ENCODE data around the gene NFIX. TPM values are rescaled to one million over a fixed set of nuclear protein-coding genes. Genes with fewer than 3 reads are reported as not detected.

The NFIX gene
- total RNA-seq, 1 donor from 2014 or later, result 5.8 TPM

DNA sequence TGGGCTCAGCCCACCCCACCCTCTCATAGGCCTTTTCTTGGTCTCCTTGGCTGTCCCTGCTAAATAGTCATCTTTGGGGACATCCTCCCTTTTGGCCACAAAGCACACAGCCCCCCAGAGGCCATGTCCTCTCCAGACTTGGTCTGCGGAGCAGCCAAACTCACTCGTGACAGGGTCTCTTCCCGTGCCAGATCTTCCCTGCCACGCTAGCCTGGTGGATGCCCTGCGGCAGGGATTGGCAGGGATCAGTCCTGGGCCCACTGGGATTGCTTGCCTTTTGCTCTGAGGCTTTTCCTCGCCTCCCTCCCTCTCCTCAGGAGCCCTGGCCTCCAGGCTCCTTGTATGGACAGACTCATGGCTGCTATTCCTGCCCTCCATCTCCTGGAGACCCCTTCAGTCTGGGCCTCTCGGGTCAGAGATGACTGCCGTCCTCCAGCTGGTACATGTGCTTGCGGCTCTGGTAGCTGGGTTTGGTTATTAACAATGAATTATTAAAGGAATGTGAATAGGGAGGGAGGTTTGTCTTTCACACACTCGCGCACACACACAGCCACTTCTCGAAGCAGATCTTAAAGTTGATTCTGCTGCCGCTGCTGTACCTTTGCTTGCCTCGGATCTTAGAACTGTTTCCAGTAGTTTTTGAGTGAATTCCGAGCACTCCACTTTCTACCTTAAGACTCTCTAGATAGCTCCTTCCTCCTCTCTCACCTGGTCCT, 45.1 kb downstream of the NFIX start:
- Histone ChIP-seq H3K27me3 (ENCODE audit: control insufficient read depth, insufficient read depth, low read length) (no peaks in the 10 kb centered on the region), H3K4me3 (ENCODE audit: low read depth, low read length) (no peak overlapping the region), H3K36me3 (ENCODE audit: control insufficient read depth, insufficient read depth, low read length) (no peaks in the 10 kb centered on the region)
- no peak for DNase-seq (ENCODE audit: low read depth)
- FAIRE-seq, result no peak
- TF ChIP-seq CTCF (IDR thresholded peaks at IDR 0.05; ENCODE audit: insufficient read depth, low read length, severe bottlenecking), result no peak

DNA sequence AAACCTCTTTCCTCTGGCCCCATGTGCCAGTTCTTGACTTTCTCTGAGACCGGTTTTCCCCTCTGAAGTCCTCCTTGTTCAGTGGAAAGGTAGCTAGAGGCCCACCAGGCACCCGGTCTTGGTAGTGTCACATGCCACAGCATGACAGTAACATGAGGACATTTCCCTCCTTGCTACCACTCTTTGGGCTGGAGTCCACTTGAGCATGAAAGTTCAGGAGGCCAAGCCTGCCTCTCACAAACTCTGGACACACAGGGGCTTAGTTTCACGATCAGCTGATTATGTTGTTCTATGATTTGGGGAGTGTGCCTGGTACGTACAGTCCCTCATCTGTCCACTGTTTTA, 45.6 kb downstream of the NFIX start:
- H3K36me3 ChIP-seq (ENCODE audit: control insufficient read depth, insufficient read depth, low read length), result no peaks in the 10 kb centered on the region
- no peak overlapping the region for H3K4me3 ChIP-seq (ENCODE audit: low read depth, low read length)
- no peaks in the 10 kb centered on the region for H3K27me3 ChIP-seq (ENCODE audit: control insufficient read depth, insufficient read depth, low read length)
- FAIRE-seq (no peak), DNase-seq (ENCODE audit: low read depth) (no peak)
- no peak for TF ChIP-seq CTCF (IDR thresholded peaks at IDR 0.05; ENCODE audit: insufficient read depth, low read length, severe bottlenecking)

DNA sequence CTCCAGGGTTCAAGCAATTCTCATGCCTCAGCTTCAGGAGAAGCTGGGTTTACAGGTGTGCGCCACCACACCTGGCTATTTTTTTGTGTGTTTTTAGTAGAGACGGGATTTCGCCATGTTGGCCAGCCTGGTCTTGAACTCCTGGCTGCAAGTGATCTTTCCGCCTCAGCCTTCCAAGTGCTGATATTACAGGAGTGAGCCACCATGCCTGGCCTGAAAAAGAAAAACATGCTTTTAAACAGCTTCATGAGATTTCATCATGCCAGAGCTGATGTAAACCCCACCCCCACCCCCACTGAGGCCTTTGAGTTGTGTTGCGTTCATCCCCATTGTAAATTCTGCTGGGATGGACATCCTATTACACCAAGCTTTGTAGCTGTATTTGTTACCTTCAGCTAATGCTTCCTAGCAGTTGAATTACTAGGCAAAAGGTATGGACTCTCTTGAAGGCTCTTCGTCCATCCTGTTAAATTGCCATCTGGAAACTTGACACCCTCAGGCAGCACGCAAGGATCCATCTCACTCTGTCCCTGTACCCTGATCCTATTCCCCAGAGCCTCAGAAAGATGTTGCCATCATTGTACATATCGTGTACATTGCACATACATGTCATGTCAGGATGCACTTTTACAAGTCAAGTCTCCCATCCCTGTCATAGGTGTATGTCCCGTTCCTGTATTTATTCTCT, 47.3 kb downstream of the NFIX start:
- H3K27me3 ChIP-seq (ENCODE audit: control insufficient read depth, insufficient read depth, low read length), result no peaks in the 10 kb centered on the region
- FAIRE-seq, result no peak
- DNase-seq (ENCODE audit: low read depth), result no peak
- TF ChIP-seq CTCF (IDR thresholded peaks at IDR 0.05; ENCODE audit: insufficient read depth, low read length, severe bottlenecking), result no peak
- H3K36me3 ChIP-seq (ENCODE audit: control insufficient read depth, insufficient read depth, low read length), result no peaks in the 10 kb centered on the region
- no peak overlapping the region for H3K4me3 ChIP-seq (ENCODE audit: low read depth, low read length)

DNA sequence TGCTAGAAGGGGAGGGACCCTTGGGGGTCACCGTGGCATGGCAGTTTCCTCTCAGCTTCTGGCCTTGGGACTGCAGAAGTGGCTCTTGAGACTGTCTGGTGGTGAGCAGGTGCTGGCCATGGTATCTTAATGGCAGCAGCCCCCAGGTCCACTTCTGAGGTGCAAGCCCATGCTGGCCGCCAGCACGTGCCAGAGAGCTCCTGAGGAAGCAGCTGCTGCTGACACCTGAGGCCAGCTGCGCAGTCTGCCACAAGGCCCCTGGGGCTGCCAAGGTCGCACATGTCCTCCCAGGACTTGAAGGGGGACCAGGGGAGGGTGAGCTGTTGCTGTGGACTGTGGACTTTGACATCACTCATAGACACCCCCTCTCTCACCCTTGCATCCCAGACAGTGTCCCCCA, 48.0 kb downstream of the NFIX start:
- DNase-seq (ENCODE audit: low read depth), result no peak
- Histone ChIP-seq H3K36me3 (ENCODE audit: control insufficient read depth, insufficient read depth, low read length) (no peaks in the 10 kb centered on the region), H3K4me3 (ENCODE audit: low read depth, low read length) (no peak overlapping the region), H3K27me3 (ENCODE audit: control insufficient read depth, insufficient read depth, low read length) (no peaks in the 10 kb centered on the region)
- no peak for TF ChIP-seq CTCF (IDR thresholded peaks at IDR 0.05; ENCODE audit: insufficient read depth, low read length, severe bottlenecking)
- no peak for FAIRE-seq

DNA sequence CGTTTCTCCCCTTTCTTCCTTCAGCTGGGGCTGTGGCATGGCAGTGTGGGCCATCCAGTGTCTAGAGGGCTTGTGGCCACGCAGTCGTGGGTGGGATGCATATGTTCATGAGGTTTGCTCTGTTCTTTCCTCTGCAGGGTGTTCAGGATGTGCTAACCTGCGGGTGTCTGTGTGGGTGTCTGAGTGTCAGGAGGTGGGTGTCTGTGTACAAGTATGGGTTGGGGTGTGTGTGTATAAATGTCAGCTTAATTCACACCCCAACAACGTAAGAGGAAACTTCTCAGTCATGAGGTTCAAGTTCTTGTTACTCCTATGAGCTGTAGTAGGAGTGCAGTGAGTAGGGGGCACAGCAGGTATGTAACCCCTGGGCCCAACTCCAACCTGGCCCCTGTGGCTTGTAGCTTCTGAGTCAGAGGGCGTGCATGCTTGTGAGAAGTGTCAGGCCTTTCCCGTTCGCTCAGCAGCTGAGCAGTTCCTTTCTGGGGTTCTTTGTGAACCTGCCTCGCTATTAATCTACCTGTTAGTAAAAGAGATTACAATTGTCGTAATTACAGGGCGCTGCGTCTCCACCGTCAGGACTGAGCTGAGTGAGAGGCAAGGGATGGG, 49.1 kb downstream of the NFIX start:
- H3K4me3 ChIP-seq (ENCODE audit: low read depth, low read length), result no peak overlapping the region
- DNase-seq (ENCODE audit: low read depth), result peak; percentile 43
- TF ChIP-seq CTCF (IDR thresholded peaks at IDR 0.05; ENCODE audit: insufficient read depth, low read length, severe bottlenecking), result no peak
- no peaks in the 10 kb centered on the region for H3K27me3 ChIP-seq (ENCODE audit: control insufficient read depth, insufficient read depth, low read length)
- no peaks in the 10 kb centered on the region for H3K36me3 ChIP-seq (ENCODE audit: control insufficient read depth, insufficient read depth, low read length)
- FAIRE-seq, result no peak

Measured in bronchial epithelial cell (primary cell).